Raji (cell line): ENCODE results near the gene MAMSTR.

Experiments used
- POLR2A ChIP-seq: IDR thresholded peaks from 2 replicates; pipeline ENCODE4 v1.6.1; 2011; ENCODE audit warnings: low read depth, low read length, control low read depth; ENCODE audit not compliant: insufficient read depth

The MAMSTR gene

DNA sequence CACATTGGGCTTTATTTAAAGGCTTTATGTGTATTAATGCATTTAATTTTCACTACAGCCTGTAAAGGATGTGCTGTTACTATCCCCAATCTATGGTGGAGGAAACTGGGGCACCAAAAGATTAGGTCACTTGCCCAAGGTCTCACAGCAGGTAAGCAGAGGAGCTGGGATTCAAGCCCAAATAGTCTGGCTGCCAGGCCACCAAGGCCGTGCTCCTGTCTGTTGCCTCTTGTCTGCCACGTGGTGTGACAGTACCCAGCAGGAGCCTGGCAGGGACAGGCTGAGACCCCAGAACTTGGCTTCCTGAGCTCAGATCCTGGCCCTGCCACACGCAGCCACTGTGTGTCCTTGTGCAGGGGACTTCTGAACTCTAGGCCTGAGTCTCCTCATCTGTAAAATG, 51.2 kb downstream of the MAMSTR start:
- TF ChIP-seq POLR2A, result no peak

DNA sequence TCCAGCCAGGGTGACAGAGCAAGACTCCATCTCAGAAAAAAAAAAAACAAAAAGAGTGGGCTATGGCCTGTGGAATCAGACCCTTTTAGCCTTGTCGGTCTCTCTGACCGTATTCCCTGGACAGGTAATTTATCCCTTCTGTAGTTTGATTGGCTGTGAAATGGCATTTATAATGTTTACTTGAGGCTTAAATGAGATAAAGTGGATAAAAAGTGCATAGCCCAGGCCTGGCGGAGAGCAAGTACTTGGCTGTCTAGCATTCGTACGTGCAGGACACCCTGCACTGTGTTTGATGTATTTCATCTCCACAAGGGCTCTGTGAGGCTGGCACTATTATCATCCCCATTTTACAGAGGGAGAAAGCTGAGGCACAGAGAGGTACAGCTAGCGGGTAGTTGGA, 53.7 kb downstream of the MAMSTR start:
- TF ChIP-seq POLR2A, result no peak

DNA sequence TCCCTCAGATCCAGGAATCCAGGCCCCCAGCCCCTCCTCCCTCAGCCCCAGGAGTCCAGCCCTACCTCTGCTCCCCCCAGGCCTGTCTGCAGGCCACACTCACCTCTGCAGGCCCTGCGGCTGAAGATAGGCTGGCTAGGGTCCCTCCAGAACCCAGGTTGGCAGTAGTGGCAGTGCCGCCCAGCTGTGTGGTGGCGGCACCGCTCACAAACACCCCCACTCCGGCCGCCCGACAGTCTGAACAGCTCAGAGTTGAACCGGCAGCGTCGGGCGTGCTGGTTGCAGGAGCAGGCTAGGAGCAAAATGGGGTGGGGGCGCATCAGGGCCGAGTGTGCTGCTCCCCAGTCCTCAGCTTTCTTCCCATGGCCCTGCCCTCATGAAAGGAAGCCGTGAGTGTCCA, 55.0 kb downstream of the MAMSTR start:
- TF ChIP-seq POLR2A, result no peak

DNA sequence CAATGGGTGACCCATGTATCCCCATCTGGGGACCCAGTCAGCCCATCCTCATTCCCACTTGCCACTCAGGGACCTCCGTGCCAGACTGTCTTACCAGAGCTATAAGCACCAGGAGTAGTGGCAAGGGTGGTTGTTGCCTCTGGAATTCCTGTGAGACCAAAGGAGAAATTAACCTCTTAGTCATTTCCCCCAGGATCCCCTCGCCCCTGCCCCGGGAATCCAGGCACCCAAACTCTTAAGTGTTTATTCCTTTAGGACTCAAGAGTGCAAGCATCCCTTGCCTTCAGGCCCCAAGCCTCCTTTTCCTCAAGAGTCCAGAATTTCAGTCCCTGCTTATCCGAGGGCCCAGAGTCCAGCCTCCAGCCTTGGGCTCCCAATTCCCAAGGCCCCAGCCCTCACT, 55.9 kb downstream of the MAMSTR start:
- no peak for TF ChIP-seq POLR2A
